Psoas muscle (tissue), 8 donors: ENCODE results near the gene CLPTM1L. TPM values are rescaled to one million over a fixed set of nuclear protein-coding genes. Genes with fewer than 3 reads are reported as not detected.

Experiments used
- ATAC-seq, 4 donors: fragments of 200-7000 bp; cut with Tn5 transposase; one replicate each; pipeline ENCODE4 v1.9.1; 2020; ENCODE audit warnings: moderate library complexity in 3 of 4, mild to moderate bottlenecking in 2 of 4
- DNase-seq, 2 donors: peaks; one replicate each; pipeline ENCODE4 v3.0.0-alpha.2; 2020
- H3K27ac ChIP-seq: fragments of 200-600 bp; one replicate; pipeline ENCODE4 v1.8.0; 2022
- H3K27me3 ChIP-seq, 3 donors: fragments of 200-600 bp in 1 of 3; one replicate each; pipeline versions ENCODE4 v1.6.1 to v1.8.0; 2013 to 2022; ENCODE audit warnings: low read length in 2 of 3, mild to moderate bottlenecking in 2 of 3, moderate library complexity in 1 of 3; ENCODE audit not compliant: insufficient read depth in 3 of 3
- H3K36me3 ChIP-seq, 2 donors: fragments of 200-600 bp in 1 of 2; one replicate each; pipeline versions ENCODE4 v1.6.1 to v1.8.0; 2013 to 2022; ENCODE audit warnings: low read depth in 1 of 2, mild to moderate bottlenecking in 1 of 2, moderate library complexity in 1 of 2; ENCODE audit not compliant: insufficient read depth in 1 of 2
- H3K4me1 ChIP-seq: fragments of 200-600 bp; one replicate; pipeline ENCODE4 v1.8.0; 2022
- H3K4me3 ChIP-seq: fragments of 200-600 bp; one replicate; pipeline ENCODE4 v1.8.0; 2022; ENCODE audit warnings: mild to moderate bottlenecking
- H3K9me3 ChIP-seq: fragments of 200-600 bp; one replicate; pipeline ENCODE4 v1.8.0; 2022
- CTCF ChIP-seq: fragments of 200-600 bp; IDR thresholded peaks from one replicate; pipeline ENCODE4 v1.8.0; 2022; ENCODE audit warnings: antibody characterized with exemption
- WGBS, 3 donors: extraction: QIAGEN DNeasy Blood & Tissue Kit; methylation state at CpG; one replicate each; pipeline versions ENCODE4 v1.1.6 to v1.1.7; 2013; 5-methylcytosine and 5-hydroxymethylcytosine counted together
- intact Hi-C, 2 donors: fragments of 100-400 bp; cut with DNase I; formaldehyde crosslinking; loops; one replicate each; pipeline versions ENCODE4 v1.11.0 to v1.14.2; 2022
- polyA plus RNA-seq, 3 donors: library from polyadenylated mRNA; stranded (reverse); fragments of 200-250 nt; gene quantifications; one replicate each; pipeline ENCODE4 v1.2.3, GENCODE V29; 2013
- total RNA-seq, 4 donors: library from RNA; stranded (reverse); fragmentation: NEBNext Ultra II Directional in 2 of 4; extraction: Animal tissue kit (Norgen Biotek cat#: 25700) in 2 of 4; gene quantifications; one replicate each; pipeline versions ENCODE4 v1.2.1 to v1.2.4, GENCODE V29; 2021 to 2023
- donor health status: healthy with polysubstance abuse.
- donor health status: DM: no; HTN: no; CAD: no; lungs with moderate emphysema.
- donor health status: Bipolar disorder and iron deficiency.
- donor health status: healthy.
- donor health status: DM: yes; HTN: yes; CAD: no.
- donor health status: DM: no; HTN: no; CAD: no.
- donor health status: DM: no; HTN: no; CAD: no.
- donor health status: DM: yes; HTN: yes; CAD: no.

The CLPTM1L gene
- total and polyA plus RNA-seq, 7 donors: 24.2 to 92.4 (median 34.8) TPM

GRCh38 chr5:1337489-1338195, 7.3 kb downstream of the CLPTM1L start:
- Histone ChIP-seq H3K27ac (no peak overlapping the region), H3K4me1 (no peaks in the 10 kb centered on the region), H3K4me3 (no peak overlapping the region), H3K9me3 (no peaks in the 10 kb centered on the region), H3K36me3 (peaks cover 23 to 88% of the 10 kb centered on the region in 2 donors), H3K27me3 (no peaks in the 10 kb centered on the region)
- WGBS, 3 donors: 90 to 95% (median 92%) methylated on average over 22 of the region's 22 CpGs
- intact Hi-C loops: no loop called here
- ATAC-seq (no peak), DNase-seq (peak in 1 of 2 donors; percentile 35)
- TF ChIP-seq CTCF: no peak

- DNase-seq (peak in 1 of 2 donors; percentile 26), ATAC-seq (no peak)
- no peak for TF ChIP-seq CTCF
- peaks cover 23 to 88% of the 10 kb centered on the region in 2 donors for H3K36me3 ChIP-seq
- H3K27ac ChIP-seq: no peak overlapping the region
- WGBS, 3 donors: 89 to 96% (median 90%) methylated on average over 22 of the region's 22 CpGs
- no peaks in the 10 kb centered on the region for H3K27me3 ChIP-seq
- intact Hi-C loops: no loop called here
- no peaks in the 10 kb centered on the region for H3K4me1 ChIP-seq
- no peaks in the 10 kb centered on the region for H3K9me3 ChIP-seq
- no peak overlapping the region for H3K4me3 ChIP-seq
Observed at GRCh38 chr5:1336749-1337488, 8.0 kb downstream of the CLPTM1L start.

- WGBS, 3 donors: 89 to 91% (median 90%) methylated on average over 14 of the region's 14 CpGs
- Histone ChIP-seq H3K4me3 (no peak overlapping the region), H3K27me3 (no peaks in the 10 kb centered on the region), H3K36me3 (peaks cover 19 to 88% of the 10 kb centered on the region in 2 donors), H3K4me1 (no peaks in the 10 kb centered on the region), H3K27ac (no peak overlapping the region), H3K9me3 (no peaks in the 10 kb centered on the region)
- no peak for TF ChIP-seq CTCF
- intact Hi-C loops: no loop called here
- no peak for ATAC-seq
- DNase-seq: peak in 1 of 2 donors; percentile 35
Observed at GRCh38 chr5:1336106-1336561, 8.8 kb downstream of the CLPTM1L start.

GRCh38 chr5:1335540-1336095, 9.3 kb downstream of the CLPTM1L start:
- peak in 1 of 2 donors; percentile 35 for DNase-seq
- ATAC-seq: no peak

More at GRCh38 chr5:1335540-1336095, 9.3 kb downstream of the CLPTM1L start:
- Histone ChIP-seq H3K4me1 (no peaks in the 10 kb centered on the region), H3K9me3 (no peaks in the 10 kb centered on the region), H3K27me3 (no peaks in the 10 kb centered on the region), H3K4me3 (no peak overlapping the region), H3K36me3 (peaks cover 19 to 88% of the 10 kb centered on the region in 2 donors), H3K27ac (no peak overlapping the region)
- WGBS, 3 donors: 88 to 93% (median 88%) methylated on average over 18 to 19 of the region's 19 CpGs
- TF ChIP-seq CTCF: no peak
- intact Hi-C loops: no loop called here
